HCT116 (cell line): Measurements from ENCODE around the gene FECH. TPM values are rescaled to one million over a fixed set of nuclear protein-coding genes. Genes with fewer than 3 reads are reported as not detected.

Source experiments
- ATAC-seq: fragments of 200-7000 bp; cut with Tn5 transposase; 2 replicates; pipeline ENCODE4 v1.9.1; 2020; ENCODE audit warnings: mild to moderate bottlenecking, moderate library complexity
- BruUV-seq: library from RNA; stranded (reverse); fragments of 400-500 nt; replicated peaks from 2 replicates; lab custom pipeline; 2021; lab: Mats Ljungman, UMichigan
- CTCF ChIA-PET: fragments of 300-600 bp; sonication (Branson Sonifier 250); formaldehyde crosslinking; loops from one replicate; lab custom pipeline; 2021; ENCODE audit warnings: antibody characterized with exemption; lab: Charles Lee
- POLR2A ChIA-PET: fragments of 300-600, 350-600 bp; sonication (Branson Sonifier 250); formaldehyde crosslinking; loops from one replicate; lab custom pipeline; 2021; ENCODE audit warnings: antibody characterized with exemption; lab: Charles Lee
- RAD21 ChIA-PET, 2 experiments: fragments of 300-600 bp; sonication (Branson Sonifier 250); formaldehyde crosslinking; loops; one replicate each; lab custom pipeline; 2023; ENCODE audit warnings: low total read pairs in 2 of 2; ENCODE audit not compliant: uncharacterized antibody in 2 of 2, unreplicated experiment in 2 of 2, low non-redundant PET in 1 of 2; lab: Charles Lee
- DNase-seq: peaks from one replicate; pipeline ENCODE4 v3.0.0-alpha.2; 2010; ENCODE audit warnings: low read depth, low spot score
- H2AFZ ChIP-seq: fragments of 200-600 bp; shearing (Covaris generic), sonication (generic); 2 replicates; pipeline ENCODE4 v1.6.1; 2017; ENCODE audit warnings: low read depth, mixed run types, mixed read lengths, antibody characterized with exemption, low read length; ENCODE audit not compliant: poor library complexity, severe bottlenecking
- H3K27ac ChIP-seq: 2 replicates; pipeline ENCODE4 v1.5.1; 2012; ENCODE audit warnings: low read depth, low read length
- H3K27me3 ChIP-seq: fragments of 200-600 bp; sonication (generic); 2 replicates; pipeline ENCODE4 v1.6.1; 2016; ENCODE audit warnings: mixed run types, low read length, mixed read lengths; ENCODE audit not compliant: insufficient read depth
- H3K36me3 ChIP-seq, 2 experiments: fragments of 200-500 bp in 1 of 2; fragments of 200-600 bp in 1 of 2; sonication (Bioruptor generic) in 1 of 2; sonication (generic) in 1 of 2; 2 replicates each; pipeline versions ENCODE4 v1.5.1 to v1.6.1; 2014 to 2016; ENCODE audit warnings: low read length in 2 of 2, inconsistent platforms in 1 of 2, mixed read lengths in 1 of 2, mixed run types in 1 of 2; ENCODE audit not compliant: insufficient read depth in 2 of 2, control insufficient read depth in 1 of 2
- H3K4me1 ChIP-seq, 2 experiments: fragments of 200-600 bp in 1 of 2; sonication (generic) in 1 of 2; 2 replicates each; pipeline versions ENCODE4 v1.5.1 to v1.6.1; 2012 to 2017; ENCODE audit warnings: low read length in 2 of 2, inconsistent platforms in 1 of 2, mild to moderate bottlenecking in 1 of 2, mixed read lengths in 1 of 2, mixed run types in 1 of 2, moderate library complexity in 1 of 2; ENCODE audit not compliant: insufficient read depth in 2 of 2, control insufficient read depth in 1 of 2
- H3K4me2 ChIP-seq: fragments of 200-600 bp; sonication (generic); 2 replicates; pipeline ENCODE4 v1.6.1; 2017; ENCODE audit warnings: mixed run types, low read length, mixed read lengths
- H3K4me3 ChIP-seq, 2 experiments: fragments of 200-600 bp in 1 of 2; sonication (generic) in 1 of 2; replicated peaks in 1 of 2; 2 replicates each; pipeline ENCODE4 v1.5.1; 2011 to 2016; ENCODE audit warnings: low read length in 2 of 2, control low read depth in 1 of 2, low read depth in 1 of 2, mild to moderate bottlenecking in 1 of 2, mixed read lengths in 1 of 2, mixed run types in 1 of 2
- H3K79me2 ChIP-seq: fragments of 200-600 bp; sonication (generic); 2 replicates; pipeline ENCODE4 v1.6.1; 2017; ENCODE audit warnings: mild to moderate bottlenecking, mixed run types, low read length, moderate library complexity, mixed read lengths; ENCODE audit not compliant: insufficient read depth
- H3K9ac ChIP-seq: fragments of 200-600 bp; sonication (generic); 2 replicates; pipeline ENCODE4 v1.6.1; 2016; ENCODE audit warnings: low read length, mixed read lengths
- H3K9me2 ChIP-seq: fragments of 200-600 bp; sonication (generic), shearing (Covaris generic); 2 replicates; pipeline ENCODE4 v1.6.1; 2017; ENCODE audit warnings: mixed run types, mild to moderate bottlenecking, moderate library complexity; ENCODE audit not compliant: insufficient read depth
- H3K9me3 ChIP-seq, 2 experiments: fragments of 200-500 bp in 1 of 2; fragments of 200-600 bp in 1 of 2; sonication (Bioruptor generic) in 1 of 2; sonication (generic) in 1 of 2; 2 replicates each; pipeline ENCODE4 v1.6.1; 2014 to 2017; ENCODE audit warnings: low read length in 2 of 2, mixed read lengths in 2 of 2, inconsistent platforms in 1 of 2, low read depth in 1 of 2, mild to moderate bottlenecking in 1 of 2, mixed run types in 1 of 2, moderate library complexity in 1 of 2; ENCODE audit not compliant: control insufficient read depth in 1 of 2, insufficient read depth in 1 of 2
- H4K20me1 ChIP-seq: fragments of 200-600 bp; sonication (generic), shearing (Covaris generic); 2 replicates; pipeline ENCODE4 v1.6.1; 2017; ENCODE audit warnings: mixed run types, mild to moderate bottlenecking, moderate library complexity; ENCODE audit not compliant: insufficient read depth
- EGR1 ChIP-seq: IDR thresholded peaks from 2 replicates; pipeline ENCODE4 v1.6.1; 2012; ENCODE audit warnings: low read depth
- EZH2 ChIP-seq: fragments of 200-600 bp; sonication (generic); IDR thresholded peaks from 2 replicates; pipeline ENCODE4 v1.6.1; 2017; ENCODE audit warnings: antibody characterized with exemption, mixed run types
- EZH2phosphoT487 ChIP-seq: fragments of 200-600 bp; IDR thresholded peaks from 2 replicates; pipeline ENCODE4 v1.6.1; 2018; ENCODE audit warnings: antibody characterized with exemption, borderline replicate concordance
- FOSL1 ChIP-seq: IDR thresholded peaks from 2 replicates; pipeline ENCODE4 v1.6.1; 2012; ENCODE audit warnings: low read depth
- JUND ChIP-seq: IDR thresholded peaks from 2 replicates; pipeline ENCODE4 v1.6.1; 2012
- RAD21 ChIP-seq: IDR thresholded peaks from 2 replicates; pipeline ENCODE4 v1.6.1; 2012; ENCODE audit warnings: low read depth, mild to moderate bottlenecking
- REST ChIP-seq: IDR thresholded peaks from 2 replicates; pipeline ENCODE4 v1.6.1; 2012; ENCODE audit warnings: low read depth
- SP1 ChIP-seq: IDR thresholded peaks from 2 replicates; pipeline ENCODE4 v1.6.1; 2012; ENCODE audit warnings: low read depth
- ZBTB33 ChIP-seq: IDR thresholded peaks from 2 replicates; pipeline ENCODE4 v1.6.1; 2011; ENCODE audit warnings: mild to moderate bottlenecking, low read length, moderate library complexity; ENCODE audit not compliant: insufficient replicate concordance; ENCODE audit errors: extremely low read depth
- ZNF274 ChIP-seq: fragments of 200-500 bp; sonication (Bioruptor generic); IDR thresholded peaks from 2 replicates; pipeline ENCODE4 v1.6.1; 2014; ENCODE audit warnings: mild to moderate bottlenecking, low read depth, low read length, inconsistent platforms
- intact Hi-C: fragments of 100-400 bp; cut with micrococcal nuclease; formaldehyde crosslinking; loops from 2 replicates; pipeline ENCODE4 v1.10.0; 2022
- total RNA-seq: library from RNA; stranded (reverse); gene quantifications from one replicate; pipeline ENCODE4 v1.2.1, GENCODE V29; 2021; ENCODE audit not compliant: unreplicated experiment

Gene FECH
- total RNA-seq, 1 experiment from 2014 or later, result 42.7 TPM

GRCh38 chr18:57559314-57559713, 27.2 kb downstream of the FECH start:
- BruUV-seq, result no TSS peak
- no peaks in the 10 kb centered on the region for H4K20me1 ChIP-seq
- no peaks in the 10 kb centered on the region for H3K79me2 ChIP-seq
- no peak for TF ChIP-seq REST
- TF ChIP-seq EZH2phosphoT487, result no peak
- TF ChIP-seq RAD21, result no peak
- no peak for TF ChIP-seq EGR1
- TF ChIP-seq SP1, result no peak
- no peak for TF ChIP-seq EZH2
- no peak for TF ChIP-seq ZNF274
- no peak for TF ChIP-seq FOSL1
- no peak for TF ChIP-seq JUND
- TF ChIP-seq ZBTB33, result no peak
- no peaks in the 10 kb centered on the region for H3K4me1 ChIP-seq
- H3K4me3 ChIP-seq, result no peak overlapping the region
- ChIA-PET CTCF (interaction anchor here (1.3 kb wide), 1 partner anchor 11 kb away, joined by 3 read pairs; no protein-coding TSS in a partner anchor), POLR2A (no interaction called here), RAD21 (no interaction called here)
- H3K36me3 ChIP-seq, result peaks cover 11 to 12% of the 10 kb centered on the region in 2 experiments; a peak in 3 of 4 replicates
- H3K27ac ChIP-seq, result no peak overlapping the region
- DNase-seq, result no peak
- intact Hi-C loops, result no loop called here
- H3K27me3 ChIP-seq, result no peaks in the 10 kb centered on the region
- no peak overlapping the region for H3K4me2 ChIP-seq
- no peak overlapping the region for H2AFZ ChIP-seq
- no peak overlapping the region for H3K9ac ChIP-seq
- no peak for ATAC-seq
- no peaks in the 10 kb centered on the region for H3K9me3 ChIP-seq
- 0 out of 2 replicates have a peak, but pooled peaks cover 3% of the 10 kb centered on the region for H3K9me2 ChIP-seq
